ENCODE data around the gene TMCC3. TPM values are rescaled to one million over a fixed set of nuclear protein-coding genes. Genes with fewer than 3 reads are reported as not detected.
A peak's percentile ranks its signal among the peaks of the same experiment; 100 is the strongest.

The TMCC3 gene
- total and polyA plus RNA-seq, 2 of the 13 experiments (the other 11 are each of a cell fraction or from before 2014, with no cell fraction given) = not detected

- no peak for TF ChIP-seq THAP9 (CRISPR knock-in tag; IDR thresholded peaks at IDR 0.05; ENCODE audit: borderline replicate concordance)
- peak; percentile 33; the same call in 1 of the 2 replicates for TF ChIP-seq SALL1 (CRISPR knock-in tag; IDR thresholded peaks at IDR 0.05)
- TF ChIP-seq KDM3A (CRISPR knock-in tag; IDR thresholded peaks at IDR 0.05; ENCODE audit: low read depth) = no peak
- no peak for TF ChIP-seq ZGPAT (CRISPR knock-in tag; IDR thresholded peaks at IDR 0.05)
- 0 out of 2 replicates have a peak, but pooled peaks have one; percentile 32 for TF ChIP-seq DMAP1 (CRISPR knock-in tag; IDR thresholded peaks at IDR 0.05)
- no peak for TF ChIP-seq RBM22 (optimal IDR thresholded peaks at IDR 0.05; ENCODE audit: low read length)
- no peak for TF ChIP-seq ZBTB1 (CRISPR knock-in tag; IDR thresholded peaks at IDR 0.05; ENCODE audit: borderline replicate concordance)
- peak; percentile 53; the same call in 1 of the 2 replicates for TF ChIP-seq HDAC1 (CRISPR knock-in tag; IDR thresholded peaks at IDR 0.05)
- TF ChIP-seq CENPT (CRISPR knock-in tag; IDR thresholded peaks at IDR 0.05; ENCODE audit: low read depth) = no peak
- peak; percentile 39; the same call in 1 of the 2 replicates for TF ChIP-seq ISL2 (CRISPR knock-in tag; IDR thresholded peaks at IDR 0.05)
- no peak for TF ChIP-seq ZFP36L1 (CRISPR knock-in tag; IDR thresholded peaks at IDR 0.05)
- no peak for TF ChIP-seq ZNF160 (CRISPR knock-in tag; IDR thresholded peaks at IDR 0.05)
- TF ChIP-seq AHR (CRISPR knock-in tag; IDR thresholded peaks at IDR 0.05) = no peak
- no peak for TF ChIP-seq RAD51 (IDR thresholded peaks at IDR 0.05; ENCODE audit: borderline replicate concordance)
- TF ChIP-seq, protein P1, sequence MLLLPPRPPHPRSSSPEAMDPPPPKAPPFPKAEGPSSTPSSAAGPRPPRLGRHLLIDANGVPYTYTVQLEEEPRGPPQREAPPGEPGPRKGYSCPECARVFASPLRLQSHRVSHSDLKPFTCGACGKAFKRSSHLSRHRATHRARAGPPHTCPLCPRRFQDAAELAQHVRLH (CRISPR knock-in tag; IDR thresholded peaks at IDR 0.05; ENCODE audit: borderline replicate concordance, low read depth) = 0 out of 2 replicates have a peak, but pooled peaks have one; percentile 32
- no peak for TF ChIP-seq ZFP90 (CRISPR knock-in tag; IDR thresholded peaks at IDR 0.05; ENCODE audit: borderline replicate concordance)
- TF ChIP-seq, protein P2, sequence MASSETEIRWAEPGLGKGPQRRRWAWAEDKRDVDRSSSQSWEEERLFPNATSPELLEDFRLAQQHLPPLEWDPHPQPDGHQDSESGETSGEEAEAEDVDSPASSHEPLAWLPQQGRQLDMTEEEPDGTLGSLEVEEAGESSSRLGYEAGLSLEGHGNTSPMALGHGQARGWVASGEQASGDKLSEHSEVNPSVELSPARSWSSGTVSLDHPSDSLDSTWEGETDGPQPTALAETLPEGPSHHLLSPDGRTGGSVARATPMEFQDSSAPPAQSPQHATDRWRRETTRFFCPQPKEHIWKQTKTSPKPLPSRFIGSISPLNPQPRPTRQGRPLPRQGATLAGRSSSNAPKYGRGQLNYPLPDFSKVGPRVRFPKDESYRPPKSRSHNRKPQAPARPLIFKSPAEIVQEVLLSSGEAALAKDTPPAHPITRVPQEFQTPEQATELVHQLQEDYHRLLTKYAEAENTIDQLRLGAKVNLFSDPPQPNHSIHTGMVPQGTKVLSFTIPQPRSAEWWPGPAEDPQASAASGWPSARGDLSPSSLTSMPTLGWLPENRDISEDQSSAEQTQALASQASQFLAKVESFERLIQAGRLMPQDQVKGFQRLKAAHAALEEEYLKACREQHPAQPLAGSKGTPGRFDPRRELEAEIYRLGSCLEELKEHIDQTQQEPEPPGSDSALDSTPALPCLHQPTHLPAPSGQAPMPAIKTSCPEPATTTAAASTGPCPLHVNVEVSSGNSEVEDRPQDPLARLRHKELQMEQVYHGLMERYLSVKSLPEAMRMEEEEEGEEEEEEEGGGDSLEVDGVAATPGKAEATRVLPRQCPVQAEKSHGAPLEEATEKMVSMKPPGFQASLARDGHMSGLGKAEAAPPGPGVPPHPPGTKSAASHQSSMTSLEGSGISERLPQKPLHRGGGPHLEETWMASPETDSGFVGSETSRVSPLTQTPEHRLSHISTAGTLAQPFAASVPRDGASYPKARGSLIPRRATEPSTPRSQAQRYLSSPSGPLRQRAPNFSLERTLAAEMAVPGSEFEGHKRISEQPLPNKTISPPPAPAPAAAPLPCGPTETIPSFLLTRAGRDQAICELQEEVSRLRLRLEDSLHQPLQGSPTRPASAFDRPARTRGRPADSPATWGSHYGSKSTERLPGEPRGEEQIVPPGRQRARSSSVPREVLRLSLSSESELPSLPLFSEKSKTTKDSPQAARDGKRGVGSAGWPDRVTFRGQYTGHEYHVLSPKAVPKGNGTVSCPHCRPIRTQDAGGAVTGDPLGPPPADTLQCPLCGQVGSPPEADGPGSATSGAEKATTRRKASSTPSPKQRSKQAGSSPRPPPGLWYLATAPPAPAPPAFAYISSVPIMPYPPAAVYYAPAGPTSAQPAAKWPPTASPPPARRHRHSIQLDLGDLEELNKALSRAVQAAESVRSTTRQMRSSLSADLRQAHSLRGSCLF (CRISPR knock-in tag; IDR thresholded peaks at IDR 0.05; ENCODE audit: borderline replicate concordance) = no peak
- TF ChIP-seq FOXA1 (IDR thresholded peaks at IDR 0.05) = no peak
- peak; percentile 78 for TF ChIP-seq FOXA1 (CRISPR knock-in tag; IDR thresholded peaks at IDR 0.05)
- TF ChIP-seq ZNF292 (CRISPR knock-in tag; IDR thresholded peaks at IDR 0.05; ENCODE audit: borderline replicate concordance, low read depth) = 0 out of 2 replicates have a peak, but pooled peaks have one; percentile 33
- no peak for TF ChIP-seq JDP2 (CRISPR knock-in tag; IDR thresholded peaks at IDR 0.05; ENCODE audit: borderline replicate concordance)
- peak; percentile 17; the same call in 1 of the 2 replicates for TF ChIP-seq KDM2A (CRISPR knock-in tag; IDR thresholded peaks at IDR 0.05; ENCODE audit: borderline replicate concordance, low read depth)
- no peak for TF ChIP-seq FOXO1 (CRISPR knock-in tag; IDR thresholded peaks at IDR 0.05)
Observed at GRCh38 chr12:94535510-94535921, 114.8 kb downstream of the TMCC3 start (continued).
